Globus pallidus (tissue), 1 donor: Measurements from ENCODE around the gene BCL2L13.
"Not testable (repeated sequence)": the region's sequence is repeated elsewhere in the genome, so short reads cannot be mapped to it uniquely, and the experiment has no call there.

ENCODE experiments used
- DNase-seq: peaks from one replicate; pipeline ENCODE4 v3.0.0-alpha.2; 2015; ENCODE audit warnings: low spot score

The BCL2L13 gene

GRCh38 chr22:17695986-17696385, 57.4 kb downstream of the BCL2L13 start:
- no peak for DNase-seq

- DNase-seq: not testable (repeated sequence)
These were observed 58.6 kb downstream of the BCL2L13 start for GRCh38 chr22:17697196-17697595.

- DNase-seq: not testable (repeated sequence)
These were observed 59.7 kb downstream of the BCL2L13 start for GRCh38 chr22:17698276-17698675.

- DNase-seq: no peak
These were observed 60.4 kb downstream of the BCL2L13 start for GRCh38 chr22:17698948-17699347.

GRCh38 chr22:17699696-17700340, 61.3 kb downstream of the BCL2L13 start:
- DNase-seq: no peak

- DNase-seq: no peak
These were observed 62.2 kb downstream of the BCL2L13 start for GRCh38 chr22:17700778-17701177.

- no peak for DNase-seq
These were observed 65.3 kb downstream of the BCL2L13 start for GRCh38 chr22:17703811-17704210.

GRCh38 chr22:17705546-17705945, 67.0 kb downstream of the BCL2L13 start:
- no peak for DNase-seq

- DNase-seq: peak; percentile 81
These were observed 67.7 kb downstream of the BCL2L13 start for GRCh38 chr22:17705951-17706900.

- DNase-seq: peak; percentile 24
These were observed 68.4 kb downstream of the BCL2L13 start for GRCh38 chr22:17706947-17707346.

GRCh38 chr22:17707526-17707925, 69.0 kb downstream of the BCL2L13 start:
- peak; percentile 28 for DNase-seq

- no peak for DNase-seq
These were observed 71.5 kb downstream of the BCL2L13 start for GRCh38 chr22:17710023-17710422.

GRCh38 chr22:17712441-17712840, 73.9 kb downstream of the BCL2L13 start:
- no peak for DNase-seq

- no peak for DNase-seq
These were observed 78.0 kb downstream of the BCL2L13 start for GRCh38 chr22:17716529-17716928.

- no peak for DNase-seq
These were observed 79.2 kb downstream of the BCL2L13 start for GRCh38 chr22:17717708-17718107.

GRCh38 chr22:17719911-17720310, 81.4 kb downstream of the BCL2L13 start:
- no peak for DNase-seq

GRCh38 chr22:17724241-17724640, 85.7 kb downstream of the BCL2L13 start:
- no peak for DNase-seq

- peak; percentile 42 for DNase-seq
These were observed 86.3 kb downstream of the BCL2L13 start for GRCh38 chr22:17724678-17725499.

GRCh38 chr22:17725500-17725796, 86.9 kb downstream of the BCL2L13 start:
- DNase-seq: no peak

- DNase-seq: no peak
These were observed 87.7 kb downstream of the BCL2L13 start for GRCh38 chr22:17726006-17726927.
